AG09309 (cell line): ENCODE data around the gene WWTR1.
A peak's percentile ranks its signal among the peaks of the same experiment; 100 is the strongest.

ENCODE experiments used
- DNase-seq: peaks from one replicate; pipeline ENCODE4 v3.0.0-alpha.2; 2010; ENCODE audit warnings: low read depth
- H3K4me3 ChIP-seq: 2 replicates; pipeline ENCODE4 v1.5.1; 2011; ENCODE audit warnings: mild to moderate bottlenecking, low read depth, low read length, moderate library complexity; ENCODE audit not compliant: control insufficient read depth
- TF ChIP-seq, protein P1 (sequence below): IDR thresholded peaks from 2 replicates; pipeline ENCODE4 v1.5.1; 2011; ENCODE audit warnings: mild to moderate bottlenecking, low read depth, low read length, inconsistent platforms; ENCODE audit not compliant: insufficient read depth, control insufficient read depth; ENCODE audit errors: missing control alignments

Gene WWTR1

DNA sequence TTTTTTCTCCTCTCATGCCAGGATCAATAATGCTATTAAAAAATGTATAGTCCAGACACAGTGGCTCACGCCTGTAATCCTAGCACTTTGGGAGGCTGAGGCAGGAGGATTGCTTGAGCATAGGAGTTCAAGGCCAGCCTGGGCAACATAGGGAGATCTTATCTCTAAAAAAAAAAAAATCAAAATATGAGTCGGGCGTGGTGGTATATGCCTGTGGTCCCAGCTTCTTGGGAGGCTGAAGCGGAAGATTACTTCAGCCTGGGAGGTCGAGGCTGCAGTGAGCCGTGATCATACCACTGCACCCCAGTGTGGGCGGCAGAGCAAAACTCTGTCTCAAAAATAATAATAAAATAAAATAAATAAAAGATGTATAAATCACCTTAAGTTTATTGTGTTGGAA lies 75.4 kb downstream of the WWTR1 start:
- TF ChIP-seq, protein P1, sequence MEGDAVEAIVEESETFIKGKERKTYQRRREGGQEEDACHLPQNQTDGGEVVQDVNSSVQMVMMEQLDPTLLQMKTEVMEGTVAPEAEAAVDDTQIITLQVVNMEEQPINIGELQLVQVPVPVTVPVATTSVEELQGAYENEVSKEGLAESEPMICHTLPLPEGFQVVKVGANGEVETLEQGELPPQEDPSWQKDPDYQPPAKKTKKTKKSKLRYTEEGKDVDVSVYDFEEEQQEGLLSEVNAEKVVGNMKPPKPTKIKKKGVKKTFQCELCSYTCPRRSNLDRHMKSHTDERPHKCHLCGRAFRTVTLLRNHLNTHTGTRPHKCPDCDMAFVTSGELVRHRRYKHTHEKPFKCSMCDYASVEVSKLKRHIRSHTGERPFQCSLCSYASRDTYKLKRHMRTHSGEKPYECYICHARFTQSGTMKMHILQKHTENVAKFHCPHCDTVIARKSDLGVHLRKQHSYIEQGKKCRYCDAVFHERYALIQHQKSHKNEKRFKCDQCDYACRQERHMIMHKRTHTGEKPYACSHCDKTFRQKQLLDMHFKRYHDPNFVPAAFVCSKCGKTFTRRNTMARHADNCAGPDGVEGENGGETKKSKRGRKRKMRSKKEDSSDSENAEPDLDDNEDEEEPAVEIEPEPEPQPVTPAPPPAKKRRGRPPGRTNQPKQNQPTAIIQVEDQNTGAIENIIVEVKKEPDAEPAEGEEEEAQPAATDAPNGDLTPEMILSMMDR = no peak
- H3K4me3 ChIP-seq = no peak overlapping the region
- DNase-seq = no peak

DNA sequence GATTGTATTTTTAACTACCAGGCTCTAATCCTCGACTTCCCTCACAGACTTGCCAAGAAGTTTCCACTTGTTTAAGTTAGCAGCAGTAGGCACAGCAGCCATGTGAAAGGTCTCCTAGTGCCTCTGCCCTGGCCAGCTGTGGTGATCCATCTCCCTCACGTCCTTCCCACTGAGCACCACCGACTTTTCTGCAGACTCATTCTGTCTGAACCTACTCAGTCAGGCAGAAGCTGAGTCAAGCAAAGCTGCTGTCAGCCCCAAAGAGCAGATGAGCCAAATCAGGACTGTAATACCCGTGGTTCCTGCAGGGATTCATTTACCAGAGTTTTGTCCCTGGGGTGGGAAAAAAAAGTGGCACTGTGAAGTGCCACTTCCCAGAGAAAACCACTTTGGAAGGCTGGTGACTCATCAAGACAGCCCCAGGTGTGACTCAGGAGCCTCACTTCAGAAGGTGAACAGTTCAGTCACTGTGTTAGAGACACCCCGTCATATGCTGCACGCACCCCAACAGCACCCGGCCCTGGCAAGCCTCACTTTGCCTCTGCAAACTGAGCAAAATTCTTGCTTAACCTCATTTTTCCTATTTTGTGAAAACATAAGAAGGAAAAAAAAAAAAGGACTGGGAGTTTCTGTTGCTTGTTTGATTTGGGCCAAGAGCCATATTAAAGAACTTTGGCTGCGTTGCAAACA lies 76.0 kb downstream of the WWTR1 start:
- DNase-seq = peak; percentile 76
- no peak overlapping the region for H3K4me3 ChIP-seq
- TF ChIP-seq, protein P1 = no peak

- TF ChIP-seq, protein P1 = no peak
- DNase-seq = peak; percentile 63
- H3K4me3 ChIP-seq = no peak overlapping the region
These were observed 76.6 kb downstream of the WWTR1 start for GRCh38 chr3:149581248-149581647.

DNA sequence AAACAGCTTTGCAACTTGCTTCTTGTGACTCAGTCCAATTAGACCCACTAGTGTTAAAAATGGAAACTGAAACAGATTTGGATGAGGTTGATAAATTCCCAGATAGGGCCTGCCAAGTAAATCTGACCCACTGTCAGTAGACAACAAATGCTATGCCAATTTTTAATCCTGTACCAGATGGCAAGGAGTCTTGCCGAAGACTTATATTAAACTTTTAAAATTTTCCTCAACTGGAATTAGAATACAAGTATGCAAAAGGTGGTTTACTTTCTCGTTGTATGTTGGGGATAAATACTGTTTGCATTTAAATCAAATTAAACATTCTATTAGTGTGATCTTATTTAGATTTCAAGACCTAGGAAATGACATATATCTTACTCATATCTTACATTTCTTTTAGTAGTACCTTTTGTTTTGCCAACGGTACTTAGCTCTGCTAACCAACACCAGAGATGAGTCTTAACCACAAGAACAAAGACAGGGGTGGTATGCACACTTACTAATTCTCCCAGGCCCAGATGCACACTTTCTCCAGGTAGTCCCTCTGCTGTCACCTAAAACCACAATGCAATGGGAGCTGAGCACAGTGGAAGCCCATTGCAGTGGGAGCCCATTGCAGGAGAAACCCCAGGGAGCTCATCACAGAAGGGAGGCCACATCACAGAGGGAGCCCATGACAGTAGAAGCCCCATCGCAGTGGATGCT lies 77.8 kb downstream of the WWTR1 start:
- DNase-seq = no peak
- TF ChIP-seq, protein P1 = no peak
- H3K4me3 ChIP-seq = no peak overlapping the region

DNA sequence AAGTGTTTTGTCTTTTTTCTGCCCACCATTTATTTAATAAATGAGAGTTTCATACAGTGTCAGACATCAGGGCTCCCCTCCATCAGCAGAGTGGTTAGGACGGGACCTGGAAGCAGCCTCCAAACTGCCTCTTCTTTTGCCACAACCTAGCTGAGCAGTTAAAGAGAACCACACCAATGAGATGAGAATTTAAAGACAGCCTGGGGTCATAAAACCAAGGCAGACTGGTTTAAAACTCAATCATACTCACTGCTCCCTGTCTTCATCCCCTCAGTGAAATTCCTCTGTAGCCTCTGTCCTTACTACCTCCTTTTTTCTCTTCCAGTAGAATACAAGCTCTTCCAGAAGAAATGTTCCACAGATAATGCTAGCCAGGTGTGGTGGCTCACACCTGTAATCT lies 78.7 kb downstream of the WWTR1 start:
- no peak overlapping the region for H3K4me3 ChIP-seq
- no peak for DNase-seq
- TF ChIP-seq, protein P1 = no peak

DNA sequence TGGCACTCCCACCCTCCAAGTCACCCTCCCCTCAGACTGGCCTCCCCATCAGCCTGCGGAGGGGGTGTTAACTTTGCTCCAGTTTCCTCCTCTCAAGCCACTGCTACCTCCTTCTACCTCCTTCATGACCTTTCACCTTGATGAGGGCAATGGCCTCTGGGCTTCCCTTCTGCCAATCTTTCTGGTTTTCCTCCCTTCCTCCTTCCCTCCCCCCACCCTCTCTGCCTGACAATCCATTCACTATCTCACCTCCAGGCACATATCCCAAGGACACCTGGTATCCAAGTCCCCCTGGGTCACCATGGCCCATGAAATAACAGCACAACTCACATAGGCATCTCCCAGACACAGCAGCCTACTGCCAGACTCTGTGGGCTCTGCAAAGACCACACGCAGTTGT lies 80.0 kb downstream of the WWTR1 start:
- H3K4me3 ChIP-seq = no peak overlapping the region
- TF ChIP-seq, protein P1 = no peak
- no peak for DNase-seq
